GM23338 (cell line): ENCODE results near the gene TSPAN4.

Source experiments
- CREB1 ChIP-seq: fragments of 250-450 bp; sonication (Bioruptor Pico); IDR thresholded peaks from 2 replicates; pipeline ENCODE4 v1.5.0; 2020; ENCODE audit warnings: low read depth, mild to moderate bottlenecking, moderate library complexity
- EZH2 ChIP-seq: fragments of 200-600 bp; sonication (generic); IDR thresholded peaks from one replicate; pipeline ENCODE4 v1.8.0; 2017; ENCODE audit warnings: antibody characterized with exemption, mild to moderate bottlenecking, low read depth; ENCODE audit not compliant: unreplicated experiment
- EZH2phosphoT487 ChIP-seq: fragments of 200-600 bp; sonication (generic); IDR thresholded peaks from one replicate; pipeline ENCODE4 v1.8.1; 2018; ENCODE audit warnings: antibody characterized with exemption; ENCODE audit not compliant: unreplicated experiment
- JUNB ChIP-seq: IDR thresholded peaks from one replicate; pipeline ENCODE4 v1.6.1; 2016; ENCODE audit warnings: antibody characterized with exemption; ENCODE audit not compliant: unreplicated experiment
- NANOG ChIP-seq: IDR thresholded peaks from 2 replicates; pipeline ENCODE4 v1.6.1; 2016; ENCODE audit warnings: antibody characterized with exemption, borderline replicate concordance
- POLR2AphosphoS5 ChIP-seq: IDR thresholded peaks from 2 replicates; pipeline ENCODE4 v1.6.1; 2016; ENCODE audit warnings: antibody characterized with exemption, low read depth
- ZNF114 ChIP-seq: fragments of 250-450 bp; sonication (Bioruptor Pico); IDR thresholded peaks from 2 replicates; pipeline ENCODE4 v1.5.0; 2020; ENCODE audit warnings: mild to moderate bottlenecking, moderate library complexity
- ZNF331 ChIP-seq: fragments of 250-450 bp; sonication (Bioruptor Pico); IDR thresholded peaks from 2 replicates; pipeline ENCODE4 v1.5.0; 2020; ENCODE audit warnings: low read depth, mild to moderate bottlenecking, moderate library complexity
- TF ChIP-seq, protein P1 (sequence below), 2 experiments: fragments of 200-600 bp in 1 of 2; sonication (generic) in 1 of 2; conservative IDR thresholded peaks; 2 replicates each; pipeline versions ENCODE4 v1.5.1 to v1.6.1; 2016 to 2017; ENCODE audit warnings: antibody characterized with exemption in 2 of 2, low read depth in 2 of 2, mild to moderate bottlenecking in 2 of 2, moderate library complexity in 1 of 2
- TF ChIP-seq, protein P2 (sequence below): IDR thresholded peaks from one replicate; pipeline ENCODE4 v1.6.1; 2018; ENCODE audit warnings: antibody characterized with exemption; ENCODE audit not compliant: unreplicated experiment

DNA sequence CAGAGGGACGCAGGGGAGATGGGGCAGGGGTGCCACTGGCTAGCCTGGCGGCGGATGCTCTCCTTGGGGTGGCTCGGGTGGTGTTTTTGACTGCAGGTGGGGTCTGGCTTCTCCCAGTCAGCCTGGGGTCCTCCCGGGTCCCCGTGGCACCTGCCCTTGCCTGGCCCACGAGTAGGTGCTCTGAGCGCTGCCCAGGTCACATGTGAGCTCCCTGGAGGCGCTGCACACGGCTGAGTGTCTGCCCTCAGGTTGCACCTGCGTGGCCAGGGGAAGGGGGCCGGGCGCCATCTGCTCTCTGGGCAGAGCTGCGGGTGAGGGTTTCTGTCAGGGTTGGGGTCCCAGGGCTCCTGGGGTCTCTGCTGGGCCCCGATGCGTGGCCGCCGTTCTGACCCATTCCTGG is 5.2 kb downstream of the TSPAN4 start:
- TF ChIP-seq, protein P1, sequence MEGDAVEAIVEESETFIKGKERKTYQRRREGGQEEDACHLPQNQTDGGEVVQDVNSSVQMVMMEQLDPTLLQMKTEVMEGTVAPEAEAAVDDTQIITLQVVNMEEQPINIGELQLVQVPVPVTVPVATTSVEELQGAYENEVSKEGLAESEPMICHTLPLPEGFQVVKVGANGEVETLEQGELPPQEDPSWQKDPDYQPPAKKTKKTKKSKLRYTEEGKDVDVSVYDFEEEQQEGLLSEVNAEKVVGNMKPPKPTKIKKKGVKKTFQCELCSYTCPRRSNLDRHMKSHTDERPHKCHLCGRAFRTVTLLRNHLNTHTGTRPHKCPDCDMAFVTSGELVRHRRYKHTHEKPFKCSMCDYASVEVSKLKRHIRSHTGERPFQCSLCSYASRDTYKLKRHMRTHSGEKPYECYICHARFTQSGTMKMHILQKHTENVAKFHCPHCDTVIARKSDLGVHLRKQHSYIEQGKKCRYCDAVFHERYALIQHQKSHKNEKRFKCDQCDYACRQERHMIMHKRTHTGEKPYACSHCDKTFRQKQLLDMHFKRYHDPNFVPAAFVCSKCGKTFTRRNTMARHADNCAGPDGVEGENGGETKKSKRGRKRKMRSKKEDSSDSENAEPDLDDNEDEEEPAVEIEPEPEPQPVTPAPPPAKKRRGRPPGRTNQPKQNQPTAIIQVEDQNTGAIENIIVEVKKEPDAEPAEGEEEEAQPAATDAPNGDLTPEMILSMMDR (conservative IDR thresholded peaks at IDR 0.05; ENCODE audit: low read depth in 2 of 2) = no peak
- TF ChIP-seq EZH2 (no peak), JUNB (no peak), CREB1 (no peak), EZH2phosphoT487 (no peak), POLR2AphosphoS5 (no peak), ZNF331 (CRISPR knock-in tag) (no peak), ZNF114 (no peak), NANOG (no peak)
- TF ChIP-seq, protein P2, sequence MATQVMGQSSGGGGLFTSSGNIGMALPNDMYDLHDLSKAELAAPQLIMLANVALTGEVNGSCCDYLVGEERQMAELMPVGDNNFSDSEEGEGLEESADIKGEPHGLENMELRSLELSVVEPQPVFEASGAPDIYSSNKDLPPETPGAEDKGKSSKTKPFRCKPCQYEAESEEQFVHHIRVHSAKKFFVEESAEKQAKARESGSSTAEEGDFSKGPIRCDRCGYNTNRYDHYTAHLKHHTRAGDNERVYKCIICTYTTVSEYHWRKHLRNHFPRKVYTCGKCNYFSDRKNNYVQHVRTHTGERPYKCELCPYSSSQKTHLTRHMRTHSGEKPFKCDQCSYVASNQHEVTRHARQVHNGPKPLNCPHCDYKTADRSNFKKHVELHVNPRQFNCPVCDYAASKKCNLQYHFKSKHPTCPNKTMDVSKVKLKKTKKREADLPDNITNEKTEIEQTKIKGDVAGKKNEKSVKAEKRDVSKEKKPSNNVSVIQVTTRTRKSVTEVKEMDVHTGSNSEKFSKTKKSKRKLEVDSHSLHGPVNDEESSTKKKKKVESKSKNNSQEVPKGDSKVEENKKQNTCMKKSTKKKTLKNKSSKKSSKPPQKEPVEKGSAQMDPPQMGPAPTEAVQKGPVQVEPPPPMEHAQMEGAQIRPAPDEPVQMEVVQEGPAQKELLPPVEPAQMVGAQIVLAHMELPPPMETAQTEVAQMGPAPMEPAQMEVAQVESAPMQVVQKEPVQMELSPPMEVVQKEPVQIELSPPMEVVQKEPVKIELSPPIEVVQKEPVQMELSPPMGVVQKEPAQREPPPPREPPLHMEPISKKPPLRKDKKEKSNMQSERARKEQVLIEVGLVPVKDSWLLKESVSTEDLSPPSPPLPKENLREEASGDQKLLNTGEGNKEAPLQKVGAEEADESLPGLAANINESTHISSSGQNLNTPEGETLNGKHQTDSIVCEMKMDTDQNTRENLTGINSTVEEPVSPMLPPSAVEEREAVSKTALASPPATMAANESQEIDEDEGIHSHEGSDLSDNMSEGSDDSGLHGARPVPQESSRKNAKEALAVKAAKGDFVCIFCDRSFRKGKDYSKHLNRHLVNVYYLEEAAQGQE = no peak
